ENCODE data around the gene CD1E. TPM values are rescaled to one million over a fixed set of nuclear protein-coding genes. Genes with fewer than 3 reads are reported as not detected.

Gene CD1E
- total RNA-seq (under 1 TPM in 1 of 2 donors, not detected in 1; 0.42 TPM), total RNA-seq (0 reads per million in 2 donors)

DNA sequence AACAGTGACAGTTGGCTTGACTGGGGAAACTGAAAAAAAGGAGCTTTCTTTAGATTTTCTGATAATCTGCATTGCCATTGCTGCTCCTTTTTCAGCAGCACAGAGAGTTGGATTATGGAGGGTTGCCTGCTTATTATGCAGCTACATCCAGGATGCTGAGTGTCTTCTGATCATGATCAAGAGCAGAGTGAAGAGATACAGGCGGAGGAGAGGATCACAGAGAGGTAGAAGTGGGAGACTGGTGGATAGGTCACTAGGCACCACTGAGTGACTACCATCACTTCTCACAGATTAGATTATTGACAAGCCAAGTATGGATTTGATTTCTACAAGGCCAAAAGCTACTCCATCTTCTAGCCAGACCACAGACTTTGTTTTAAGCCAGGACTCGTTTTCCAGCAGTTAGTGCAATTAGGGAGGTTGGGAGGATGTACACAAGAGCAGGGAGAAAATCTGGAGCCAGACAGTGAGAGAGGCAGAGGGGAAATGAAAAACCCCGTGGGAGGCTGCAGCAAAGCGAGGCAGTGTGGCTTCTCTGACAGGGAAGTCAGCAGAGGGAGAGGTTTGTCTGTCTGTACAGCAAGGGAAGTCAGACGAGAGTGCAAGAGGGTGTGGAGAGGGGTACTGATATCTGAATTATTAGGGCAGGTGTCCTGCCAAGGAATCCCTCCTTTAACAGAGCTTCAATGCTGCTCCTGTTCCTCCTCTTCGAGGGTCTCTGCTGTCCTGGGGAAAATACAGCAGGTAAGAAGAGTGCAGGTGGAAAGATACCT lies at the start of gene CD1E:
TSS of gene CD1E (plus strand) at position 592 of the 773 bp plus-strand sequence. CDS start at position 687, 95 bp downstream.
- Mint-ChIP-seq H3K4me3 (no peak within 1 kb of the TSS), H3K27ac (no peak within 1 kb of the TSS), H3K27me3 (peaks cover 48% of the 10 kb centered on the region), H3K36me3 (ENCODE audit: low read depth) (no peaks in the 10 kb centered on the region), H3K4me1 (peaks cover 8% of the 10 kb centered on the region)
- H3K9me3 ChIP-seq (ENCODE audit: control insufficient read depth, low read length, poor library complexity, severe bottlenecking) = no peaks in the 10 kb centered on the region
- ATAC-seq (no peak), DNase-seq (no peak)

DNA sequence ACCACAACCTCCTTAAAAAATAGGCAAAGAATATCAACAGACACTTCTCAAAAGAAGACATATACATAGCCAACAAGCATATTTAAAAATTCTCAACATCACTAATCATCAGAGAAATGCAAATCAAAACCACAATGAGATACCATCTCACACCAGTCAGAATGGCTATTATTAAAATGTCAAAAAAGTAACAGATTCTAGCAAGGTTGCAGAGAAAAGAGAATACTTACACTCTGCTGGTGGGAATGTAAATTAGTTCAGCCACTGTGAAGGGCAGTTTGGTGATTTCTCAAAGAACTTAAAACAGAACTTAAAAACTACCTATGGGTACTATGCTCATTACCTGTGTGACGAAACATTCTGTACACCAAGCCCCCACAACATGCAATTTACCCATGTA lies 43.1 kb upstream of the CD1E start:
- Mint-ChIP-seq H3K4me3 (no peak overlapping the region), H3K27me3 (no peaks in the 10 kb centered on the region), H3K36me3 (ENCODE audit: low read depth) (no peaks in the 10 kb centered on the region), H3K4me1 (no peaks in the 10 kb centered on the region), H3K27ac (no peak overlapping the region)
- H3K9me3 ChIP-seq (ENCODE audit: control insufficient read depth, low read length, poor library complexity, severe bottlenecking) = no peaks in the 10 kb centered on the region
- DNase-seq (no peak), ATAC-seq (no peak)

DNA sequence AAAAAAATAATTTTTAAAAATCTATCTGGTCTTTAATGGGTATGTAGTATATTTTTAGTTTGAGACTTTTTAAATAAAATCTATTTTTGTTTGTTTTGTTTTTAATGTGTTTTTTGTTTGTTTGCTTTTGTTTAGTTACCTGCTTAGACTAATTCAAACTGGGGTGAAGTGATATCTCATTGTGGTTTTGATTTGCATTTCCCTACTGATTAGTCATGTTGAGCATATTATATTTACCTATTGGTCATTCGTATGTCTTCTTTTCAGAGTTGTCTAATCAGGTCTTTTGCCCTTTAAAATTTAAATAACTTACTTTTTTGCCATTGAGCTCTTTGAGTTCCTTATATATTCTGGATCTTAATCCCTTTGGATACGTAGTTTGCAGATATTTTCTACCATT lies 42.6 kb upstream of the CD1E start:
- no peaks in the 10 kb centered on the region for H3K4me1 Mint-ChIP-seq
- no peaks in the 10 kb centered on the region for H3K9me3 ChIP-seq (ENCODE audit: control insufficient read depth, low read length, poor library complexity, severe bottlenecking)
- ATAC-seq (no peak), DNase-seq (no peak)
- no peak overlapping the region for H3K4me3 Mint-ChIP-seq
- H3K27ac Mint-ChIP-seq = no peak overlapping the region
- no peaks in the 10 kb centered on the region for H3K27me3 Mint-ChIP-seq
- H3K36me3 Mint-ChIP-seq (ENCODE audit: low read depth) = no peaks in the 10 kb centered on the region

DNA sequence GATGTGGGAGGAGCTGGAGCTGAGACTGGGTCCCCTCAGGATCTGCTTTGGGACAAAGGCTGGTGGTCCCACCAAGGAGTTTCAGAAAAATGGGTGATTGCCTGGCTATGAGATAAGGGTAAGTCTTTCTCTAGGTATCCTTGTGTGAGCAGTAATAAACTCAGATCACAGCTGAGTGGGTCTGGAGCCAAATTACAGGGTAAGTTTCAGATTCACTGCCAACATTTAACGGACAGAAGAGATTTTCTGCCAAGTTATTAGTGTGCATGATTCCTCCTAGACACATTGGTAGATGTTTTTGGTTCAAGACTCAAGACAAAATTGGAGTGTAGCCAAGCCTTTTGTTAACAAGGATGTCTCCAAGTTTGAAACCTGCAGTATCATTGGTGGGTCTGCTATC lies 29.8 kb upstream of the CD1E start:
- peaks cover 26% of the 10 kb centered on the region for H3K27me3 Mint-ChIP-seq
- no peak for ATAC-seq
- DNase-seq = no peak
- H3K27ac Mint-ChIP-seq = no peak overlapping the region
- H3K4me3 Mint-ChIP-seq = no peak overlapping the region
- H3K4me1 Mint-ChIP-seq = peaks cover 4% of the 10 kb centered on the region
- H3K36me3 Mint-ChIP-seq (ENCODE audit: low read depth) = no peaks in the 10 kb centered on the region
- no peaks in the 10 kb centered on the region for H3K9me3 ChIP-seq (ENCODE audit: control insufficient read depth, low read length, poor library complexity, severe bottlenecking)

DNA sequence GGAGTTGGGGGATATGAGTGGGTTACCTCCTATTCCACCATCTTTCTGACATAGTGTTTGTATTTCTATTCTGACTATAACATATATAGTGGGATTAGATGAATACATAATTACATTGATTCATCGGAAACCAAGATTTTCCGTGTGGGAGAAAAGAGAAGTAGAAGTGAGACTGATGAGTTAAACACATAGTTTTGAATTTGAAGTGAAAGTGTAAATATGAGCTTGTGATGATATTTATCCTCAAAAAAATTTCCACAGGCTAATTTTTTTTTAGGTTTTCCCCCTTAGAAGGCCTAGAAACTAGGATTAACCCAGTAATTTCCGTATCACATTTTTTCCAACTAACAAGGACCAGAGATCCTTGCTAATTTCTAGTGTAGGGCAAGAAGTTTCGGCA lies 29.3 kb upstream of the CD1E start:
- H3K27me3 Mint-ChIP-seq = peaks cover 26% of the 10 kb centered on the region
- ATAC-seq (no peak), DNase-seq (no peak)
- no peak overlapping the region for H3K27ac Mint-ChIP-seq
- no peaks in the 10 kb centered on the region for H3K9me3 ChIP-seq (ENCODE audit: control insufficient read depth, low read length, poor library complexity, severe bottlenecking)
- H3K4me1 Mint-ChIP-seq = peaks cover 4% of the 10 kb centered on the region
- no peak overlapping the region for H3K4me3 Mint-ChIP-seq
- no peaks in the 10 kb centered on the region for H3K36me3 Mint-ChIP-seq (ENCODE audit: low read depth)

DNA sequence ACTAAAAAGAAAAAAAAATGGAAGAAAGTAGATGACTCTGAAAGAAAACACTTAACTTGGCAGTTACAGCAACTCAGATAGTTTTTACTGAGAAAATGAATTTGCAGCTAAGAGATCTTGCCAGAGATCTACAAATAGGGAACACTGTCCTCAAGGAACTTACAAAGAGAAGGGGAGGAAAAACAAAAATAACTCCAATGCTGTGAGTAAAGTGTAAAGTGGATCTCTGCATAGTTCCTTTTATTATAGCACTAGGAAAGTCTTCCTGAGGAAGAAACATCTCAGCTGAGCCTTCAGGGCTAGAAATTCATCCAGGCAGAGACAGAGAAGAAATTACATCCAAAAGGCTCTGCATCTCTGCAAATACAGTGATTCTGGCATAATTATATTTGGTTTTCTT lies 26.2 kb upstream of the CD1E start:
- ATAC-seq = no peak
- no peaks in the 10 kb centered on the region for H3K36me3 Mint-ChIP-seq (ENCODE audit: low read depth)
- H3K27me3 Mint-ChIP-seq = peaks cover 21% of the 10 kb centered on the region
- H3K27ac Mint-ChIP-seq = no peak overlapping the region
- peaks cover 4% of the 10 kb centered on the region for H3K4me1 Mint-ChIP-seq
- no peak overlapping the region for H3K4me3 Mint-ChIP-seq
- no peaks in the 10 kb centered on the region for H3K9me3 ChIP-seq (ENCODE audit: control insufficient read depth, low read length, poor library complexity, severe bottlenecking)
- no peak for DNase-seq

DNA sequence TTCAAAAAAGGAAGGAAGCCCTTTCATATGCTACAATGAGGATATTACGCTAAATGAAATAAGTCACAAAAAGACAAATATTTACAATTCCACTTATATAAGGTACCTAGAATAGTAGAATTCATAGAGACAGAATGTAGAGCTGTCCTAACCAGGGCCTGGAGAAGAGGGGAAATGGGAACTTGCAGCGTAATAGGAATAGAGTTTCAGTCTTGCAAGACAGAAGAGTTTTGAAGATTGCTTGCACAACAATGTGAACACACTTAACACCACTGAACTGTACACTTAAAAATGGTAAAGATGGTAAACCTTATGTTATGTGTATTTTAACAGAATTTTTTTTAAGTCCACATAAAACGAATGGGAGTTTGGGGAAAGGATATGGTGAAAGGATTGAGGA lies 25.3 kb upstream of the CD1E start:
- H3K4me1 Mint-ChIP-seq = peaks cover 6% of the 10 kb centered on the region
- no peak for ATAC-seq
- DNase-seq = no peak
- H3K4me3 Mint-ChIP-seq = no peak overlapping the region
- no peaks in the 10 kb centered on the region for H3K36me3 Mint-ChIP-seq (ENCODE audit: low read depth)
- peaks cover 26% of the 10 kb centered on the region for H3K27me3 Mint-ChIP-seq
- no peaks in the 10 kb centered on the region for H3K9me3 ChIP-seq (ENCODE audit: control insufficient read depth, low read length, poor library complexity, severe bottlenecking)
- H3K27ac Mint-ChIP-seq = no peak overlapping the region

DNA sequence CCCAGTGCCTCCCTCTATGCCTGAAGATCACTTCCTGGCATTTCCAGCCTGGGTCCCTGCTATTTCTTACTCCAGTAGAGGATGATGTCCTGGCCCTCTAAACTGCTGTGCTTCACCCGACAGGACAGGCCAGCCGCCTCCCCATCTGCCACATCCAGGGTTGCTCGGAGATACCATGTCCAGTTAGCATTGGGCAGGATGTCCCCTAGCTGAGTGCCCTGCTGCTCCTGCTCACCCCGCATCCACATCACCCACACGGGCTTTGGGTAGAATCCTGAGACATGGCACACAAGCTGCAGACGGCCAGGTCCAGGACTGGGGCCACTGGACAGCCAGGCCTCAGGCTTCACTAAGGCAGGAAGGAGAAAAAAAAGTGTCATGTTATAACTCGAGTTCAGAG lies 24.4 kb upstream of the CD1E start:
- Mint-ChIP-seq H3K36me3 (ENCODE audit: low read depth) (no peaks in the 10 kb centered on the region), H3K27me3 (peaks cover 26% of the 10 kb centered on the region)
- ATAC-seq = no peak

DNA sequence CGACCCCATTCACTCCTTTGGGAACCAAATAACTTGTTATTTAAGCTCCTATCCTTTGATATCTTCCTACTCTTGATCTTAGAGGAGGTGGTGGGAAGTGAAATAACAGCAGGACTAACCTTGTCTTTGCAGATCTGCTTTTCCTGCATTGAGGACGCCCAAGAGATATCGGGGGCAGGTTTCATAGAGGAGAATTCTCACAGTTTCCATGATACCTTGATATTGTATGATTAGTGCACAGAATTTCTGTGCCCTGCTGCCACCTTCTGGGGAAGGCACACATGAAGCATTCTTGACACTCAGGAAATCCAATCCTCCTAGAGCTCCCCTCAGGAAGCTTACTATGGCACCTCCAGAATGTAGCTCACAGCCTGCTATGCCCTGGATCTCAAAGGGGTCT lies 24.0 kb upstream of the CD1E start:
- peaks cover 13% of the 10 kb centered on the region for H3K4me1 Mint-ChIP-seq
- H3K27me3 Mint-ChIP-seq = peaks cover 22% of the 10 kb centered on the region
- DNase-seq (no peak), ATAC-seq (no peak)
- no peaks in the 10 kb centered on the region for H3K36me3 Mint-ChIP-seq (ENCODE audit: low read depth)
- H3K27ac Mint-ChIP-seq = no peak overlapping the region
- no peak overlapping the region for H3K4me3 Mint-ChIP-seq
- no peaks in the 10 kb centered on the region for H3K9me3 ChIP-seq (ENCODE audit: control insufficient read depth, low read length, poor library complexity, severe bottlenecking)

More for the DNA sequence above, 24.4 kb upstream of the CD1E start:
- H3K4me3 Mint-ChIP-seq = no peak overlapping the region
- H3K9me3 ChIP-seq (ENCODE audit: control insufficient read depth, low read length, poor library complexity, severe bottlenecking) = no peaks in the 10 kb centered on the region
- H3K4me1 Mint-ChIP-seq = peaks cover 9% of the 10 kb centered on the region
- no peak for DNase-seq
- H3K27ac Mint-ChIP-seq = no peak overlapping the region

DNA sequence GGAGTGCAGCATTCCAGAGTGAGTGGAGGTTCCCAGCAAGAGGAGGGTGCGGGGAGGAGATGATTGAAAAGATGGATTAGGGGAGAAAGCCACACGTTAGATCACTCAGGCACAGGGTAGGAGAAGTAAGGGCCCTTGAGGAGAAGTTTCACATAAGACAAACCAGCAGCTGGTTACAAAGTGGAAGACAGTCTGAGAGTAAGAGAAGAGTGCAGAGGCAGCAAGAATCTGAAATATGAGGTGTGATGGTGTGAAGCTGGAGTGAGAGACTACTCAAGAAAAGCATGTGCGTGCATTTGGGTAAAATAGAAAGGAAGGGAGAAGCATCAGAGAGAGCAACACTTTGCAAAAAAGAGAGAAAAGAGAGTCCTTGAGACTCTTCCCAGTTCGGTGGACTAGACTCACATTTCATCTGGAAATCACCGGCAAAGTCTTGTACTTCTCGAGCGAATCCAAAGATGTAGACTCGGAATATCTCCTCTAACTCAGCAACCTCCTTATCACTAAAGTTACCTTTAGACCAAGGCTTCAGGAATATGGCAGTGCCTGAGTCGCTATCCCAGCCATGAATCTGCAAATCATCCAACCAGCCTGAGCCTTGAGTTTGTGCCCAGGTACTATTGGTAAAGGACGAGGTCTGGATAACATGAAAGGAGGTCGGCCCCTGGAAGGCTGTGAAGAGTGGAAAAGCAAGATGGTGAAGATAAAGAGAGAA lies 23.1 kb upstream of the CD1E start:
- H3K9me3 ChIP-seq (ENCODE audit: control insufficient read depth, low read length, poor library complexity, severe bottlenecking) = no peaks in the 10 kb centered on the region
- Mint-ChIP-seq H3K36me3 (ENCODE audit: low read depth) (no peaks in the 10 kb centered on the region), H3K27ac (no peak overlapping the region), H3K27me3 (peaks cover 21% of the 10 kb centered on the region), H3K4me3 (no peak overlapping the region), H3K4me1 (peaks cover 18% of the 10 kb centered on the region)
- no peak for DNase-seq
- no peak for ATAC-seq

DNA sequence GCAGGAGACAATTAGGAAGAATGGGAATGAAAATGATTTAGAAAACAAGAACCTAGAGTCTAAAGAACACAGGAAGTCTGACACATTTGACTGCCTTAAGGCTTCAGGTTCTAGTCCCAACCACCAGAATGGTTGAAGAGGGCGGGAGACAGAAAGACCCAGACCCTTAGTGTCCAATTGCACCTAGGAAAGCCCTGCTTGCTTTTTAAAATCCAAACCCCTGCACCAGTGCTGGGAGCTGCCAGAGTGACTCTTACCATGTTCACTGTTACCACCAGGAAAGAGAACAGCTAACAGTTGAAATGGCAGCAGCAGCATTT lies 22.6 kb upstream of the CD1E start:
- ATAC-seq (no peak), DNase-seq (no peak)
- peaks cover 18% of the 10 kb centered on the region for H3K4me1 Mint-ChIP-seq
- no peaks in the 10 kb centered on the region for H3K36me3 Mint-ChIP-seq (ENCODE audit: low read depth)
- no peak overlapping the region for H3K4me3 Mint-ChIP-seq
- no peaks in the 10 kb centered on the region for H3K9me3 ChIP-seq (ENCODE audit: control insufficient read depth, low read length, poor library complexity, severe bottlenecking)
- peaks cover 21% of the 10 kb centered on the region for H3K27me3 Mint-ChIP-seq
- no peak overlapping the region for H3K27ac Mint-ChIP-seq

DNA sequence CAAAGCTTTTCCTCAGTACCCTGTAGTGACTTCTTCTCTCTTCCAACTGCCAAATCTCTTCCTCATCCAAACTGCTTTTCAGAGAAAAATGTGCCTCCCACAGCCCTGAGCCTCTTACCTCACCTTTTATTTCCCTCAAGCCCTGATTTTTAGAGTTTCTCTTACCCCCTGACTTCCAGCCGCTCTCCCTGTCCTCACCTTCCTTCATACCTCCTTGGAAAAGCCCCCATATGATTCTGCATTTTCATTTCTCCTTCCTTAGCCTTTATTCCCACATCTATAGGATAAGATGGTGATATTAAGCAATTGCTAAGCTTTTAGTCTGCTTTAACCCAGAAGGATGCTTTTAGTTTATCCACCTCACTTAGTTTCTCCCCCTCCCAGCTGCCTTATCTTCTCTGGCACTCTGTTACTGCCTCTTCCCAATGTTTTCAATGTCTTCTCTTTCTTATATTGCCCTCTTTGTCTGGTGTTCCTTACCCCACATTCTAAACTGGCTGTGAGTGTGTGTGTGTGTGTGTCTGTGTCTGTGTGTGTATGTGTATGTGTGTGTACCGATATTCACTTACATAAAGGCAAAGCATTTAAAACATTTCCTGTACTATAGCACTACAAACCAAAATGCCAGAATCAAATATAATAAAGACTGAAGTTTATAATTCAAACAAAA lies 22.1 kb upstream of the CD1E start, which contains the start of gene CD1B:
TSS of gene CD1B (minus strand) at position 51 of the 670 bp plus-strand sequence. CDS start 108 bp downstream, outside the sequence.
- no peak for ATAC-seq
- no peak within 1 kb of the TSS for H3K27ac Mint-ChIP-seq
- no peak within 1 kb of the TSS for H3K4me3 Mint-ChIP-seq
- peaks cover 18% of the 10 kb centered on the region for H3K4me1 Mint-ChIP-seq
- no peaks in the 10 kb centered on the region for H3K9me3 ChIP-seq (ENCODE audit: control insufficient read depth, low read length, poor library complexity, severe bottlenecking)
- DNase-seq = no peak
- H3K27me3 Mint-ChIP-seq = peaks cover 21% of the 10 kb centered on the region
- no peaks in the 10 kb centered on the region for H3K36me3 Mint-ChIP-seq (ENCODE audit: low read depth)

DNA sequence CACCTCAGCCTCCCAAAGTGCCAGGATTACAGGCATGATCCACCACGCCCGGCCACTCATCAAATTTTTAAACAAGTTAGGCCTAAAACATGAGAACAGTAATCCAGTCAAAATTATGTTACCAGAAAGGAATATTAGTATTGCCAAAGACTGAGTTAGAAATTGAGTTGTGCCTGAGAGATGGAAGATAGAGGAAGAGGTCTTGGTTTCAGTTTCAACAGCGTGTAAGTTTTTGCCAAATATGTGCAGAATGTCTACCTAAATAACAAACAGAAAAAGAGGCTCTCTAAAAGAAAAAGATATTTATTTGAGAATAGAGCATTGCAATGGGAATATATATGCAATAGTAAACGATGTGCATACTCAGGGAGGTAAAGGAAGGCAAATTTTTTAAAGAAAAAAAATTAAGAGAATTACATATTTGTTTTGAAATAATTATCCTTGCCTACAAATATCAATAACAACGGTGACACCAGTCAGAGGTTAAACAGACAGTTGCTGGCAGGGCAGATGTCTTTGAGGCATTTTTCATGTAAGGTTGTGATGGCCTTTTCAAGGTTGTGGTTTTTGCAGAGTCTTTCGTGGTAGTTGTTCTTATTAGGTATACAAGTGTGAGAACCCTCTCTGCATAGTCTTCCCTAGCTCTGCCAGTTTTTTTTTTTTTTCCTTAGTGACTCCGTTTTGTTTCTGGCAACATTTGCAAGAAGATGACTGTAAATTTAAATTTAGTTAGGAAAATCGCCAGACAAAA lies 20.1 kb upstream of the CD1E start:
- no peak for ATAC-seq
- Mint-ChIP-seq H3K27ac (no peak overlapping the region), H3K4me1 (peaks cover 14% of the 10 kb centered on the region), H3K27me3 (peaks cover 9% of the 10 kb centered on the region), H3K36me3 (ENCODE audit: low read depth) (no peaks in the 10 kb centered on the region), H3K4me3 (no peak overlapping the region)
- DNase-seq = no peak
- no peaks in the 10 kb centered on the region for H3K9me3 ChIP-seq (ENCODE audit: control insufficient read depth, low read length, poor library complexity, severe bottlenecking)

Data from T-helper 17 cell (primary cell).